Natural killer cell (primary cell): ENCODE data around the gene TMCC1. TPM values are rescaled to one million over a fixed set of nuclear protein-coding genes. Genes with fewer than 3 reads are reported as not detected.
"Not testable (repeated sequence)": the region's sequence is repeated elsewhere in the genome, so short reads cannot be mapped to it uniquely, and the experiment has no call there.

Experiments
- ATAC-seq, 3 donors: fragments of 150-1000 bp in 2 of 3; fragments of 200-7000 bp in 1 of 3; cut with Tn5 transposase; 1 replicate in 1 of 3; 2 replicates in 2 of 3; pipeline ENCODE4 v1.10.0; 2021; ENCODE audit warnings: mild to moderate bottlenecking in 2 of 3, moderate library complexity in 2 of 3
- DNase-seq, 2 donors: peaks; one replicate each; pipeline versions ENCODE4 v3.0.0 to v3.0.0-alpha.2; 2013 to 2021; ENCODE audit warnings: mixed read lengths in 1 of 2
- H3K27ac ChIP-seq: one replicate; pipeline ENCODE4 v1.5.1; 2013; ENCODE audit warnings: mild to moderate bottlenecking, low read length
- H3K27me3 ChIP-seq: one replicate; pipeline ENCODE4 v1.6.1; 2013; ENCODE audit warnings: low read length; ENCODE audit not compliant: control insufficient read depth, insufficient read depth
- H3K36me3 ChIP-seq: one replicate; pipeline ENCODE4 v1.6.1; 2013; ENCODE audit warnings: low read length; ENCODE audit not compliant: control insufficient read depth, insufficient read depth
- H3K4me1 ChIP-seq: one replicate; pipeline ENCODE4 v1.6.1; 2013; ENCODE audit warnings: low read length; ENCODE audit not compliant: control insufficient read depth, insufficient read depth
- H3K4me3 ChIP-seq: one replicate; pipeline ENCODE4 v1.5.1; 2013; ENCODE audit warnings: low read length
- H3K9me3 ChIP-seq: one replicate; pipeline ENCODE4 v1.6.1; 2013; ENCODE audit warnings: low read length; ENCODE audit not compliant: control insufficient read depth, insufficient read depth
- H3K27ac Mint-ChIP-seq, 2 donors: one replicate each; pipeline ENCODE4 v1.8.0; 2022; ENCODE audit warnings: mild to moderate bottlenecking in 2 of 2, mixed read lengths in 2 of 2, moderate library complexity in 1 of 2
- H3K27me3 Mint-ChIP-seq, 2 donors: one replicate each; pipeline ENCODE4 v1.8.0; 2022; ENCODE audit warnings: low read depth in 2 of 2, mixed read lengths in 2 of 2
- H3K36me3 Mint-ChIP-seq: one replicate; pipeline ENCODE4 v1.8.0; 2022; ENCODE audit warnings: mixed read lengths
- H3K4me1 Mint-ChIP-seq, 2 donors: one replicate each; pipeline ENCODE4 v1.8.0; 2022; ENCODE audit warnings: mixed read lengths in 2 of 2
- H3K4me3 Mint-ChIP-seq: one replicate; pipeline ENCODE4 v1.8.0; 2022; ENCODE audit warnings: mild to moderate bottlenecking, moderate library complexity, mixed read lengths
- H3K9me3 Mint-ChIP-seq, 2 donors: one replicate each; pipeline ENCODE4 v1.8.0; 2022; ENCODE audit warnings: mixed read lengths in 2 of 2
- CTCF ChIP-seq: fragments of 200-600 bp; IDR thresholded peaks from one replicate; pipeline ENCODE4 v1.8.0; 2022; ENCODE audit warnings: antibody characterized with exemption
- WGBS: methylation state at CpG from one replicate; pipeline ENCODE4 v1.1.7; 2013; ENCODE audit warnings: missing lambda C conversion rate; ENCODE audit not compliant: insufficient coverage; 5-methylcytosine and 5-hydroxymethylcytosine counted together
- intact Hi-C: fragments of 100-400 bp; cut with micrococcal nuclease; formaldehyde crosslinking; loops from one replicate; pipeline ENCODE4 v1.14.2; 2022
- total RNA-seq, 4 donors: library from RNA; stranded (reverse); fragments of 120-200 nt in 1 of 4; gene quantifications; one replicate each; pipeline versions ENCODE4 v1.2.3 to v1.2.4, GENCODE V29; 2013 to 2022

Gene TMCC1
- total RNA-seq, 3 donors from 2014 or later (not counting 1 experiment from before 2014, with no cell fraction given): 26.4 to 36.7 (median 31.7) TPM

- peaks cover 6% of the 10 kb centered on the region for H3K36me3 ChIP-seq
- no peaks in the 10 kb centered on the region for H3K4me1 ChIP-seq
- no peak overlapping the region for H3K27ac ChIP-seq
- no peaks in the 10 kb centered on the region for H3K9me3 ChIP-seq
- TF ChIP-seq CTCF: no peak
- Mint-ChIP-seq H3K9me3 (no peaks in the 10 kb centered on the region), H3K27me3 (no peaks in the 10 kb centered on the region), H3K4me3 (no peak overlapping the region), H3K27ac (no peak overlapping the region), H3K36me3 (no peaks in the 10 kb centered on the region), H3K4me1 (peaks cover 16 to 37% of the 10 kb centered on the region in 2 donors)
- ATAC-seq: no peak
- WGBS: 87% methylated on average over 1 of the region's 1 CpG
- intact Hi-C loops: no loop called here
- DNase-seq: no peak
- H3K27me3 ChIP-seq: no peaks in the 10 kb centered on the region
- H3K4me3 ChIP-seq: no peak overlapping the region
Observed at GRCh38 chr3:129857899-129858298, 35.6 kb downstream of the TMCC1 start.

- ATAC-seq, H3K4me3 Mint-ChIP-seq, H3K9me3 Mint-ChIP-seq, intact Hi-C loops, DNase-seq, H3K27me3 ChIP-seq, H3K9me3 ChIP-seq, H3K36me3 ChIP-seq, H3K4me3 ChIP-seq, H3K27me3 Mint-ChIP-seq, H3K36me3 Mint-ChIP-seq, H3K27ac ChIP-seq, H3K27ac Mint-ChIP-seq, H3K4me1 ChIP-seq: not testable (repeated sequence)
- H3K4me1 Mint-ChIP-seq: peaks cover 12 to 30% of the 10 kb centered on the region in 2 donors
- 64% methylated on average over 3 of the region's 5 CpGs for WGBS
Observed at GRCh38 chr3:129856790-129857189, 36.7 kb downstream of the TMCC1 start.

- peak overlapping the region in 1 of 2 donors; percentile 16 for H3K27ac Mint-ChIP-seq
- Histone ChIP-seq H3K27ac (no peak overlapping the region), H3K9me3 (no peaks in the 10 kb centered on the region), H3K36me3 (peaks cover 3% of the 10 kb centered on the region), H3K27me3 (no peaks in the 10 kb centered on the region), H3K4me3 (no peak overlapping the region), H3K4me1 (no peaks in the 10 kb centered on the region)
- 96% methylated on average over 3 of the region's 5 CpGs for WGBS
- DNase-seq: no peak
- no peaks in the 10 kb centered on the region for H3K27me3 Mint-ChIP-seq
- TF ChIP-seq CTCF: no peak
- intact Hi-C loops: no loop called here
- H3K9me3 Mint-ChIP-seq: no peaks in the 10 kb centered on the region
- H3K4me1 Mint-ChIP-seq: peaks cover 10 to 27% of the 10 kb centered on the region in 2 donors
- no peak for ATAC-seq
- H3K36me3 Mint-ChIP-seq: no peaks in the 10 kb centered on the region
- H3K4me3 Mint-ChIP-seq: no peak overlapping the region
Observed at GRCh38 chr3:129855832-129856419, 37.6 kb downstream of the TMCC1 start.

- Mint-ChIP-seq H3K9me3 (no peaks in the 10 kb centered on the region), H3K4me3 (no peak overlapping the region), H3K27ac (peak overlapping the region in 1 of 2 donors; percentile 16), H3K36me3 (no peaks in the 10 kb centered on the region), H3K27me3 (no peaks in the 10 kb centered on the region), H3K4me1 (peaks cover 7 to 27% of the 10 kb centered on the region in 2 donors)
- Histone ChIP-seq H3K4me3 (no peak overlapping the region), H3K9me3 (no peaks in the 10 kb centered on the region), H3K36me3 (no peaks in the 10 kb centered on the region), H3K27me3 (no peaks in the 10 kb centered on the region), H3K27ac (no peak overlapping the region), H3K4me1 (no peaks in the 10 kb centered on the region)
- intact Hi-C loops: no loop called here
- ATAC-seq (no peak), DNase-seq (no peak)
- WGBS: 83% methylated on average over 1 of the region's 2 CpGs
- TF ChIP-seq CTCF: no peak
Observed at GRCh38 chr3:129855170-129855831, 38.2 kb downstream of the TMCC1 start.
